HG03159 (cell line): ENCODE data around the gene SAMD4A.

Experiments
- ATAC-seq: cut with Tn5 transposase; IDR thresholded peaks from one replicate; pipeline ENCODE4 v1.9.1; 2021; ENCODE audit warnings: mild to moderate bottlenecking, moderate library complexity; ENCODE audit not compliant: unreplicated experiment

Gene SAMD4A

DNA sequence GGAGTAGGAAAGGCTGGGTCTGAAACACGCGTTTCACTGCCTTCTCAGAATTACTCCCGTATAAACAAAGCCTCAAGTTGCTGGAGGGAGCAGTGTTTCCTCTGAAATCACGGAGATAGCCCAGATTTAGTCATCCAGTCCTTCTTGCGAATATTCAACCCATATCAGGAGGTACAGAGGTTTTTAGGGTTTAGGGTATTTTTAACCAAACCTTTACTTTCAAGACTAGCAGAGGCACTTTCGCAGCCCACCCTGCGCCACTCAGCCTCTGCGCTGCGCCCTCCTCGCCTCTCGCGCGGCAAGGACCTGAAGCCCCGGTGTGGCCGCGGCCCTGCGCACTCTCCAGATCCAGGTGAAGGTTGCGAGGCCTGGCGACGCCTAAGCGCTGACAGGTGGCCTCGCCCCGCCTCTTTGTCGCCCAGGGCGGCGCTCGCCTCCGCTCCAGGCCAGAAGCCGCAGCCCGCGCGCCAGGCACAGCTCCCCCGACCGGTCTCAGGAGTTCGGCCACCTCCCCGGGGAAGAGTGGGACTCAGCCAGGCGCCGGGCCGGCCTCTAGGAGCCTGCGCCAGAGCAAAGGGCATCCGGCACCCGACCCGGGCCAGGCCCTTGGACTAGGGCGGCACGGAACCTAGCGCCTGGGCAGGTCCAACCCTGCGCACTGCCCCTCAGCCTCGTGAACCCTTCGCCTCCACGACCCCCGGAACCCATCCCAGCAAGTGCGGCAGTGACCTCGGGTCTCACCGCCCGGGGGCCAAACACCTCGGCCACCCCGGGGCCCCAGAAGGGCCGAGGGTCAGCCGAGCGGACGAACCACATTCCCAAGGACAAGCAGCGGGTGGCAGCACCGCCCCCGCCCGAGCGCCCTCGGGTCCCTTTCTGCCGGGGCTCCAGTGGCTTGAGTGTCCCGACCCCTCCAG is 1.8 kb upstream of the SAMD4A start:
- ATAC-seq: peak; percentile 27

- peak; percentile 55 for ATAC-seq
Observed at GRCh38 chr14:54565785-54566409, 1.0 kb upstream of the SAMD4A start.

DNA sequence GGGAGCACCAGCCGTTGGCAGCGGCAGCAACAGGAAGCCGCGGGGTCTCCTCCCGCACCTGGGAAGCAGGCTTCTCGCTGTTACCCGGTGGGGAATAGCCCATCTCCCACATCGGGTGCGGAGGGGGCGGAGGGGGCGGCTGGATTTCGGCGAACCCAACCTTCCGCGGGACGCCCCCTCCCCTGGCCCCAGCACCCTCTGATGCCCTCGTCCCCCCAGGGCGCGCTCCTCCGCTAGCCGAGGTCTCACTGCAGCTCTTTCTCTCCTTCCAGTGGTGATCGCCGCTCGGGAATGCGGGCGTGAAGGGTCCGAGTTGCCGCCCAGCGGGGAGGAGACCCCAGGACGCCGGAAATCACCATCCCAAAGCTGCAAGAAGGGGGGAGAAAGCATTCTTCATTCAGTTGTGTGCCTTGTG is 303 bp downstream of the SAMD4A start:
- no peak for ATAC-seq

- no peak for ATAC-seq
Observed at GRCh38 chr14:54567639-54568561, 972 bp downstream of the SAMD4A start.

DNA sequence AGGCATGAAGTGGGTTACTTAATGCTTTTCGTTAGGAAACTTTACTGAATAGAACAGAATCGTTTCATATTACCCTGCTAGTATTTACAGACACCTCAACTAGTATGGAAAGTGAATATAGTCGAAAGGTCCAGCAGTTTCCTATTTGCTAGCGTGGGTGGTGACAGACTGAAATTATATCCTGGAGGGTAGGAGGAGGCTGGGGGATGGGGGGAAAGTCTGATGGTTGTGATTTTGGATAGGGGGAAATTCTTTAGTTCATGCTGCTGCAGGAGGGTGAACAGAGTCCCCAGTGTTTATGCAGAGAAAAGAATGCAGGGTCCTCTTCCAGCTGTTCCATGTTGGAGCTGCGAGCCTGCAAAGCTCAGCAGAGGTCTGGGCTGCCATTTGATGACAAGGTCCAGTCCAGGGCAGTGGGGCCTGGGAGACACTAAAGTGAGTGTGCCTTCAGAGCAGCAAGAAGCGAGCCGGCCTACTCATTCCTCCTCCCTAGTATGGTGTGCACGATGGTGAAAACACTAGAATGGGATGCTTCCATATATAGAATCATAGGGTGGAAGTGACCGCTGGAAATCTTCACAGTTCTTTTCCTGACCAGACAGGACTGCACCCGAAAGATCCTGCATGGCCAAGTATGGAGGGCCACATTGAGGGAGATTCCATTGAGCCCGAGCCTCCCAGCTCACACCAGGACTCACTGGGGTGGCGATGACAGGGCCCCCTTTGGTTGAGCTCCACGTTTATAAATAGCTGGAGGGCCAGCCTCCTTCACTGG is 2.1 kb downstream of the SAMD4A start:
- ATAC-seq: no peak

GRCh38 chr14:54570047-54570446 is 3.1 kb downstream of the SAMD4A start:
- ATAC-seq: no peak

DNA sequence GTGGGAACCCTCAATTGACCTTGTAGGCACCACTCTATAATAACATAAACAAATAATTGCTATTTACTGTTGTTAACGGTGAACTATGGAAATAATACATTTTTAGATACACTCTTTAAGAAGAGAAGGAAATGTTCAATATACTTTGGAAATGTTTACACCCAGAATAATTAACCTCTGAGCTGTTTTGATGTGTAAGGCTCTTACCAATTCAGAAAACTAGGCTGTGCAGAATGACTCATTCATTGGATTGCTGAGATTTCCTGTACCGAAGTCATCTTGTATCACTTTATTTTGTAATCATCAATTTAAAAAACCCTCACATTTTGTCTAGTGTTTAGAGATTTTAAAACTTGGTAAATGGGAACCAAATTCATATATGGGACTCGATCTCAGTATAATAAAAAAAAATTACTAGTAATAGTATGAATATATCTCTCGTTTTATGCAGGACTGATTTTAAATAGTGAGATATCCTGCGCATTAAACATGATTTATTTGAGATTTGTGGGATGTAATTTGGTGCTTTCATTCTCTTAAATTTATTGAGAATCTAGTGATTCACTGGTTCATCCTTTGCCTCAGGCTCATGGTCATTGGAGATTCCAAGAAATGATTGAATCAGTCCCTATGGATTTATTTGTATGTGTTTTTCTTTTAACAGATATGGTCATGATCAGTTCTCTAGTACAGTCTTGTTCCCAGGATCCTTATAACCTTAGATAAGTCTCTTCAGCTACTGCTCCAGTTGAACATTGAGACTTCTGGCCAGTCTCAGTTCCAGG is 3.9 kb downstream of the SAMD4A start:
- no peak for ATAC-seq

DNA sequence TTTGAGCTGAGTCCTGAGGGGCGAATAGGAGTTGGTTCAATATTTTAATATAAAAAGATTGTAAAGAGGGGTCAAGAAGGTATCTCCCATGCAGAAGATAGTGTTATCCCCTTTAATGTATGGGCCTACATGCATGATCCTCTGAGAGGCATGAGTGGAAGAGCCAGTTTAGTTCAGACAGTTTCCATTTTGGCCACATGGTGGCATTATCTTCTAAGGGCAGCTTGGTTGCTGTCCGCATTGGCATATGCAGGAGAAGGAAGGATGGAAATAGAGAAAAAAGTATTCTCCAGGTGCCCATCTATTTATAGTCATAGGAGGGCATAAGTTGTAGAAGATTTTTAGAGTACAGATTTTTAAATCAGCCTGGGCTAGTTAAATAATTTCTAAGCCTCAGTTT is 5.4 kb downstream of the SAMD4A start:
- no peak for ATAC-seq

DNA sequence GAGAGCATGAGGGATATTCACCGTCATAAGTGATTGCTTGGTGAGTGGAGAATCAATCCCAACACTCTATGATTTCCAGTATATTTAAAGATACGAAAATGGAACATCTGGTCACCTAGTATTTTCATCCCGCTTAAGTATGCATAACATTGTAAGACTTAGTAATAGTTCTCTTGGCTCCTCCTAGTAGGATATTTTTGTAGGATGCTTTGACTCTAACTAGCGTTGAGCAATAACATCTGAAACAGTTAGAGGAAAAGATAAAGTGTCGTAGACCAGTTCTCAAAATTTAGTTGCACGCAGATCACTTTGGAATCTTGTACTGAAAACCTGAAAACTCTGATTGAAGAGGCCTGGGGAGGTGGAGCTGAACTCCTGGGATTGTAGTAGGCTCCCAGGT is 7.6 kb downstream of the SAMD4A start:
- no peak for ATAC-seq

DNA sequence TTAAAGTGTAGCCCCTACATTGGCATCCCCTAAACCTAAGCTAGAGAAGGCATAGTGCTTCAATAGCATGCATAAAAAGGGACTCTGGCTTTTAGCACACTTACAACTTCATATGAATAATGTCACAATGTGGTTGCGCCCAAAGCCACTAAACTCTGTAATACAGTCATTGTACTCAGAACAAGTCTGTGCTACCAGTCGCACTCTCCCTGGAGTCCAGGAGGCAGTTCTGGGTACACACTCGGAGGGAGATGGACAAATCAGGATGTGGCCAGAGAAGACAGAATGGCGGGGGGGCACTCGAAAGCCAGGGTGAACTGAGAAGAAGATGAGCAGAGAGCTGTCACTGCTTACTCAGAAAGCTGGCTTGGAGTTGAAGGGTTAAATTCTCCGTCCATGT is 10.6 kb downstream of the SAMD4A start:
- no peak for ATAC-seq

GRCh38 chr14:54577977-54578376 is 11.0 kb downstream of the SAMD4A start:
- ATAC-seq: no peak

DNA sequence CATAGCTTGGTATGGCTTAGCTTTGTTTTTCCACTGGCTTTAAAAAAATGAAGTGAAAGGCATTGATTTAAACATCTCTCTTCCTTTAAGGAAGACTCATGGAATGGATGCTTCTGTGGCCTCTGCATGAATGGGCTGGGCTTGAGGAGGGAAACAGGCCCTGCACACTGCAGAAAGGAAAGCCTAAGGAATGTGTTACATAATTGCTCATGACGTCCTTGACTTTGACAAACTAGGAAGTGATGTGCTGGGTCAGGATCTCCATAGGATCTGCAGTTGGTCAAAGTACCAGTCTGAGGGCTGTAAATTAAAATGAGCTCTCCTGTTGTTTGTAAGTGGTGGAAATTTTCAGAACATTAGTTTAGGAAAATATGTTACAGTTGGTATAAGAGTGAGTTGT is 12.7 kb downstream of the SAMD4A start:
- ATAC-seq: no peak

DNA sequence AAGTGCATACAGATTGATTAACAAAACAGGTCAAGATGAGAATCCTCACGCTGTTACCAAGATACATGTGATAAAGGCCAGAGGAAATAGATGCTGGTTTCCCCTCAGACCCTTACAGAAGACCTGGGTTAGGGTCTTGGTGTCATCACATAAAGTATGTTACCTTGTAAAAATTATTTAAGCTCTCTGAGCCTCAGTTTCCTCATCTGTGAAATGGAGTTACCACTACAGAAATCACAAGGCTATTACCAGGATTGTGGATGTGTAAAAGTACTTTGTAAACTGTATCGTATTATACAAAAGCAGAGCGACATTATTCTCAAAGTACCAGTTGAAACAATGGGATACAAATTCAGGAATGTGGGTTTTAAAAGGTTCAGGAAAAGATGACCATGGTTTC is 14.0 kb downstream of the SAMD4A start:
- ATAC-seq: no peak

DNA sequence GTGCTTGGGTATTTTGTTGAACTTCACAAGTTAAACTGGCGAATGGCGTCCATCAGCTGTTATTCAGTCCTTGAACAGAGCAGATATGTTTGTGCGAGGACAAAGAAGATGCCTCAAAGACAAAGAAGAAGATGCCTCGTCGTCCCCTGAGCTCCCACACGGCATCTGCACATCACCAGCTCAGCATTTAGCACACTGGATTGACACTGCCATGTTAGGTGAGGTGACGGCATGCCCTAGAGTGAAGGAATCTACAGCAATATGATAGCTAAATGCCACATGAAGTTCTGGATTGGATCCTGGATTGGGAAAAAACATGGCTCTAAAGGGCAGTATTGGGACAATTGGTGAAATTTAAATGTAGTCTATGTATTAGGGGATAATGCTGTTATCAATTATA is 15.4 kb downstream of the SAMD4A start:
- no peak for ATAC-seq

- ATAC-seq: no peak
Observed at GRCh38 chr14:54584097-54584496, 17.2 kb downstream of the SAMD4A start.

- no peak for ATAC-seq
Observed at GRCh38 chr14:54585214-54585613, 18.3 kb downstream of the SAMD4A start.

DNA sequence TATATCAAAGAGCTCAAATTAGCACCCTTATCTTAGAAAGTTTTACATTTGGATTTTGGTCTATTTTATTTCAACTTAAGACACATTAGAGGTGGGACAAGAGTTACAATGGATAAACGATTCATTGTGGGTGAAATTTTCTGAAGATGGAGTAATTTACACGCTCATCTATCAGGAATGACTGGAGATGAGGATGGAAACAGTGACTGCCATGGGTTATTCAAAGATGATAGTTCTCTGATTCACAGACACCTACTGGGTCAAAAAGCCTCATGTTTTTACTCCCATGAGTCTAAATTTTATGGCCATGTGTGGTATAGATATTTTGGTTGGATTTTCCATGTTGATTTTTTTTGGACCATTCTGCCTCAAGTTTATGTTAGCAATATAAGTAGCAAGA is 22.1 kb downstream of the SAMD4A start:
- no peak for ATAC-seq

- ATAC-seq: no peak
Observed at GRCh38 chr14:54589843-54590242, 22.9 kb downstream of the SAMD4A start.

DNA sequence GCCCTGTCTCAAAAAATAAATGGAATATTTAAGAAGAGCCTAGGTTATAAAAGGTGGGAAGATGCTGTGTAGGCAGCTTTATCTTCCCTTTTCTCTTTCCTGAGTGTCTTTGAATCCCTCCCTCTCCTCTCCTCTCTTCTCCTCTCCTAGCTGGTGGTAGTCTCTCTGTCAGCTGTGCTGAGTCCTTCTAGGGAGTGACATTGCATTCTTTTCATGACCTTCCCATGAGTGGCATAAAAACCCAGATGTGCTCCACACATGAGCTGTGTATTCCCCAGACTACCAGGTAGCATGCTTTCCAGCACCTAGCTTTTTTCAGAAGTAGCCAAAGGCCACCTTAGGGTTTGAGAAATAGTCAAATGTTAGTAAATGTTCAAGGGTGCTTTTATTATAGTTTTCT is 23.6 kb downstream of the SAMD4A start:
- no peak for ATAC-seq

GRCh38 chr14:54591461-54591860 is 24.5 kb downstream of the SAMD4A start:
- ATAC-seq: no peak
